Ovary (tissue), 9 donors: Measurements from ENCODE around the gene DYNC1I1. TPM values are rescaled to one million over a fixed set of nuclear protein-coding genes. Genes with fewer than 3 reads are reported as not detected.

ENCODE experiments used
- DNase-seq, 5 donors: peaks; one replicate each; pipeline ENCODE4 v3.0.0-alpha.2; 2019 to 2020
- H3K27ac ChIP-seq, 2 donors: fragments of 200-600 bp; one replicate each; pipeline versions ENCODE4 v1.5.1 to v1.8.0; 2019 to 2022
- H3K27me3 ChIP-seq: fragments of 200-600 bp; one replicate; pipeline ENCODE4 v1.8.0; 2022
- H3K36me3 ChIP-seq: fragments of 200-600 bp; sonication (generic); one replicate; pipeline ENCODE4 v1.5.1; 2019
- H3K4me1 ChIP-seq: one replicate; pipeline ENCODE4 v1.8.1; 2013; ENCODE audit warnings: mild to moderate bottlenecking, moderate library complexity; ENCODE audit not compliant: insufficient read depth
- H3K4me3 ChIP-seq: fragments of 200-600 bp; sonication (generic); one replicate; pipeline ENCODE4 v1.5.1; 2017
- H3K9me3 ChIP-seq, 2 donors: fragments of 200-600 bp in 1 of 2; sonication (generic) in 1 of 2; one replicate each; pipeline versions ENCODE4 v1.5.1 to v1.8.1; 2013 to 2019; ENCODE audit warnings: mild to moderate bottlenecking in 1 of 2, moderate library complexity in 1 of 2
- EP300 ChIP-seq: sonication (generic); formaldehyde crosslinking; IDR thresholded peaks from one replicate; pipeline ENCODE4 v1.6.1; 2017; ENCODE audit warnings: antibody characterized with exemption
- POLR2A ChIP-seq: fragments of 450-650 bp; IDR thresholded peaks from one replicate; pipeline ENCODE4 v1.6.1; 2017; ENCODE audit warnings: antibody characterized with exemption, mild to moderate bottlenecking, moderate library complexity
- WGBS, 3 donors: extraction: QIAGEN DNeasy Blood & Tissue Kit in 1 of 3; methylation state at CpG; one replicate each; pipeline versions ENCODE4 v1.1.5 to v1.1.7; 2013 to 2017; 5-methylcytosine and 5-hydroxymethylcytosine counted together
- intact Hi-C, 4 donors: fragments of 100-400 bp; cut with DNase I; formaldehyde crosslinking; loops; one replicate each; pipeline versions ENCODE4 v1.11.0 to v1.15.1; 2022 to 2023
- polyA plus RNA-seq, 2 donors: library from polyadenylated mRNA; stranded (reverse); fragments of 200-250 nt in 1 of 2; fragments of 350-450 nt in 1 of 2; fragmentation: Illumina TruSeq in 1 of 2; extraction: RNeasy Lipid Tissue Mini Kit (QIAGEN cat#74804) in 1 of 2; gene quantifications; one replicate each; pipeline ENCODE4 v1.2.3, GENCODE V29; 2013 to 2014
- total RNA-seq, 7 donors: library from RNA; depleted of rRNA in 2 of 7; stranded (reverse); fragments of >200 nt in 2 of 7; fragmentation: NEBNext Ultra II Directional in 3 of 7; extraction: Animal tissue kit (Norgen Biotek cat#: 25700) in 3 of 7; gene quantifications; one replicate each; pipeline versions ENCODE4 v1.1.0 to v1.2.4, GENCODE V29; 2016 to 2023
- TF ChIP-seq, protein P1 (sequence below), 3 donors: fragments of 450-650 bp in 2 of 3; fragments of 200-600 bp in 1 of 3; IDR thresholded peaks; one replicate each; pipeline versions ENCODE4 v1.5.1 to v1.8.0; 2016 to 2022; ENCODE audit warnings: antibody characterized with exemption in 3 of 3, mild to moderate bottlenecking in 1 of 3
- donor health status: DM: no; HTN: no; CAD: no; lungs with moderate emphysema.
- donor health status: DM: no; HTN: no; CAD: no.
- donor health status: Bipolar disorder and iron deficiency.
- donor health status: DM: yes; HTN: yes; CAD: no.
- donor health status: DM: no; HTN: no; CAD: no.
- donor health status: DM: yes; HTN: yes; CAD: no.

DYNC1I1 gene
- total and polyA plus RNA-seq, 9 donors = 4.2 to 19.3 (median 6.9) TPM

- no peak overlapping the region for H3K4me3 ChIP-seq
- TF ChIP-seq, protein P1, sequence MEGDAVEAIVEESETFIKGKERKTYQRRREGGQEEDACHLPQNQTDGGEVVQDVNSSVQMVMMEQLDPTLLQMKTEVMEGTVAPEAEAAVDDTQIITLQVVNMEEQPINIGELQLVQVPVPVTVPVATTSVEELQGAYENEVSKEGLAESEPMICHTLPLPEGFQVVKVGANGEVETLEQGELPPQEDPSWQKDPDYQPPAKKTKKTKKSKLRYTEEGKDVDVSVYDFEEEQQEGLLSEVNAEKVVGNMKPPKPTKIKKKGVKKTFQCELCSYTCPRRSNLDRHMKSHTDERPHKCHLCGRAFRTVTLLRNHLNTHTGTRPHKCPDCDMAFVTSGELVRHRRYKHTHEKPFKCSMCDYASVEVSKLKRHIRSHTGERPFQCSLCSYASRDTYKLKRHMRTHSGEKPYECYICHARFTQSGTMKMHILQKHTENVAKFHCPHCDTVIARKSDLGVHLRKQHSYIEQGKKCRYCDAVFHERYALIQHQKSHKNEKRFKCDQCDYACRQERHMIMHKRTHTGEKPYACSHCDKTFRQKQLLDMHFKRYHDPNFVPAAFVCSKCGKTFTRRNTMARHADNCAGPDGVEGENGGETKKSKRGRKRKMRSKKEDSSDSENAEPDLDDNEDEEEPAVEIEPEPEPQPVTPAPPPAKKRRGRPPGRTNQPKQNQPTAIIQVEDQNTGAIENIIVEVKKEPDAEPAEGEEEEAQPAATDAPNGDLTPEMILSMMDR (IDR thresholded peaks at IDR 0.05) = no peak
- TF ChIP-seq POLR2A (no peak), EP300 (no peak)
- H3K36me3 ChIP-seq = no peaks in the 10 kb centered on the region
- H3K27me3 ChIP-seq = no peaks in the 10 kb centered on the region
- H3K9me3 ChIP-seq = no peaks in the 10 kb centered on the region
- no peak for DNase-seq
- intact Hi-C loops = loop anchor here in 3 of 4 donors (2.0 to 10.0 kb wide), 3 partner anchors 160 to 952 kb away; no protein-coding TSS in a partner anchor
- H3K27ac ChIP-seq = no peak overlapping the region
- H3K4me1 ChIP-seq = no peaks in the 10 kb centered on the region
- 64 to 86% (median 77%) methylated on average over 1 of the region's 1 CpG for WGBS, 3 donors
Measured at GRCh38 chr7:96074871-96075270, 302.5 kb downstream of the DYNC1I1 start.

DNA sequence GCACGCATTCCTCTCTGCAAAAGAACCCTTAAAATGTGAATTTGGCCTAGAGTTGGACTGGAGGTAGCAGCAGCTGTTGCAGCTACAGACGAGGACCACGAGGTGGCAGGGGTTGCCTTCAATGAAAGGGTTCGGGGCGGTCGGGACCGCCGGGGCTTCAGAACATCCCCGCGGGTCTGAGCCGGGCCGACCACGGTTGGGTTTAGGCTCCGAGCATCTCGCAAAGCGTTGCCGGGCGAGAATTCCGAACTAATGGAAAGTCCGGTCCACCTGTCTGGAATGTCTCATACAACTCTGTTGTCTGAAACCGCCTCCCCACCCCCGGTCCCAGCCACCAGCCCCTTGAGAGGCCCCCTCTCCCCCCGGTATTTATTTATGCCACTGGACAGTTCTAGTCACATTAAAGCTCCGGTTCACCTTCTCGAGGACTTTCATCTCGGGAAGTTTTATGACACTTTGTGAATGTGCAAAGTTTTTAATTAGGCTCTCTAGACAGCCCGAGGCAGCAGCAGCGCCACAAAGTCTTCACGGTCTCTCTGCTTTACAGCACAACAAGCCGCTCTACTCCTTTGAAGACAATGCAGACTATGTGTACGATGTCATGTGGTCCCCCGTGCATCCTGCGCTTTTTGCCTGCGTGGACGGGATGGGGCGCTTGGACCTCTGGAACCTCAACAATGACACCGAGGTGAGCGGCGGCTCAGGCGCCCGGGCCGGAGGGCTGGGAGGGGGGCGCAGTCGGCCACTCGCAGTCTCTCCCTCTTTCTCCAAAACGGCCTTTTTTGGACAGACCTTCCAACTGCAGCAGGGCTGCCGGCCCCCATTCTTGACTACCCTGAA is 303.4 kb downstream of the DYNC1I1 start:
- H3K36me3 ChIP-seq = no peaks in the 10 kb centered on the region
- H3K27ac ChIP-seq = peak overlapping the region in 1 of 2 donors; percentile 64
- peak; percentile 72 to 83 (median 78) for DNase-seq
- no peaks in the 10 kb centered on the region for H3K27me3 ChIP-seq
- H3K9me3 ChIP-seq = no peaks in the 10 kb centered on the region
- H3K4me3 ChIP-seq = peak overlapping the region; percentile 46
- intact Hi-C loops = loop anchor here in 3 of 4 donors (2.0 to 10.0 kb wide), 3 partner anchors 161 to 952 kb away; no protein-coding TSS in a partner anchor
- no peaks in the 10 kb centered on the region for H3K4me1 ChIP-seq
- TF ChIP-seq, protein P1 (IDR thresholded peaks at IDR 0.05) = peak; percentile 67 to 74 (median 71)
- no peak for TF ChIP-seq POLR2A
- 1 to 2% (median 2%) methylated on average over 47 of the region's 47 CpGs for WGBS, 3 donors

DNA sequence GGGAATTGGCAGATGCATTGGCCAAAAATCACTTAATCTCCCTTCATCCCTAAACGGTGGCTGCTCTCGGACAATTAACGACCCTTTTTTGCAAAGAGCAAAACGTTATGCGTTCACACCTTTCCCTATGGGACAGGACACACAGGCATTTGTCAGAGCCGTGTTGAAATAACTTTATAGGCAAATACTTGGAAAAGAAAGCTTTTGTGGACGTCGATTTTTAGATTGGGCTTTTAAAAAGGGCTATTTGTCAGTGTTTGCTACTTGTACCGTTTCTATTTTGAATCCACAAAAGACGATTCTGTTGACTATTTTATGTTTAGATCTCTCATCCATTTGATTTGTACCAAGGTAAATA is 304.0 kb downstream of the DYNC1I1 start:
- intact Hi-C loops = loop anchor here in 3 of 4 donors (5.0 to 10.0 kb wide), 2 partner anchors 162 to 951 kb away; no protein-coding TSS in a partner anchor
- H3K36me3 ChIP-seq = no peaks in the 10 kb centered on the region
- TF ChIP-seq EP300 (no peak), POLR2A (no peak)
- TF ChIP-seq, protein P1 (IDR thresholded peaks at IDR 0.05) = no peak
- no peaks in the 10 kb centered on the region for H3K4me1 ChIP-seq
- WGBS, 3 donors = 13 to 26% (median 19%) methylated on average over 10 of the region's 10 CpGs
- no peak for DNase-seq
- H3K9me3 ChIP-seq = no peaks in the 10 kb centered on the region
- H3K4me3 ChIP-seq = peak overlapping the region; percentile 46
- H3K27me3 ChIP-seq = no peaks in the 10 kb centered on the region
- peak overlapping the region in 1 of 2 donors; percentile 64 for H3K27ac ChIP-seq

- Histone ChIP-seq H3K4me1 (no peaks in the 10 kb centered on the region), H3K27ac (no peak overlapping the region), H3K4me3 (no peak overlapping the region), H3K36me3 (no peaks in the 10 kb centered on the region), H3K9me3 (no peaks in the 10 kb centered on the region), H3K27me3 (no peaks in the 10 kb centered on the region)
- DNase-seq = no peak
- intact Hi-C loops = no loop called here
- TF ChIP-seq EP300 (no peak), POLR2A (no peak)
- TF ChIP-seq, protein P1 (IDR thresholded peaks at IDR 0.05) = no peak
- 80 to 97% (median 82%) methylated on average over 6 of the region's 6 CpGs for WGBS, 3 donors
Measured at GRCh38 chr7:96080027-96080426, 307.7 kb downstream of the DYNC1I1 start.
